ENCODE measurements around the gene HOXD8.

Gene HOXD8

DNA sequence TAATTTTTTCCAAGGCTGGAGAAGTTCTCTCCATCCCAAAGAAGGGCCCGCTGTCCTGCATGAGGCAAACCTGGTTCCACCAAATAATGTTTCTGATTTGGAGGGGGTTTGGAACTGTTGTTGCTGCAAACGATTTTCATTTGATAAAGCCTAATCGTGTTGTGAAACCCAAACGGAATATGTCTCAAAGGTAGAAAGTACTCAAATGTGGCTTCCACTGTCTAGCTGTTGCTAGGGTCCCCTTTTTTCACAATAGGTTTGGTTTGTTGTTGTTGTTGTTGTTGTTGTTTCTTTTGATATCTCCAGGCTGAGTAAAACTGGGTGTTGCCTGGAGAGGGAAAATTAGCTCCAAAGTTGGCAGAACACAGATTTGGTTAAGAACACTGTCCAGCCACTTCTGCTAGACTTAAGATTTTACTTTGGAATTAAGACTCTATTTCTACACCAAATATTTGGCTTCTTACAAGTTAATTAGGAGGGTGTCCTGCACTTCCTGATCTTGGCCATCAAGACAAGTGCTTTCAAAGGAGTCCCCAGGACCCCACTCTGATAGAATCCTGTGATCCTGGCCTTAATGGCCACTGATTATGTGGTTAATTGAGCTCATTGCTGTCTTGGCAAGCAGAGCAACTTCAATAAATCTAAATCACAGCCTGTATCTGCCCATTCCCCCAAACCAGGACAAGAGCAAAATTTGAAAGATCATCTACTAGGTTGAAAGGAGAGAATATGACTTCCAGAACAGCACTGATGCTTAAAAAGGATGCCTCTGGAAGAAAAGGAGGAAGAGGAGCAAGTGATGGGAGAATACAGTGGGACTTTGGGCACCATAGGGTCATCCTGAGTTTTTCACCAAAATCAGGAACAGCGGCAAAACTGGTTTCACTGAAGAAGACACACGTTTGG lies 40.3 kb upstream of the HOXD8 start:
- H3K9me3 ChIP-seq, result no peaks in the 10 kb centered on the region
- H3K27ac ChIP-seq, result no peak overlapping the region
- H3K36me3 ChIP-seq, result no peaks in the 10 kb centered on the region
- TF ChIP-seq, protein P1, sequence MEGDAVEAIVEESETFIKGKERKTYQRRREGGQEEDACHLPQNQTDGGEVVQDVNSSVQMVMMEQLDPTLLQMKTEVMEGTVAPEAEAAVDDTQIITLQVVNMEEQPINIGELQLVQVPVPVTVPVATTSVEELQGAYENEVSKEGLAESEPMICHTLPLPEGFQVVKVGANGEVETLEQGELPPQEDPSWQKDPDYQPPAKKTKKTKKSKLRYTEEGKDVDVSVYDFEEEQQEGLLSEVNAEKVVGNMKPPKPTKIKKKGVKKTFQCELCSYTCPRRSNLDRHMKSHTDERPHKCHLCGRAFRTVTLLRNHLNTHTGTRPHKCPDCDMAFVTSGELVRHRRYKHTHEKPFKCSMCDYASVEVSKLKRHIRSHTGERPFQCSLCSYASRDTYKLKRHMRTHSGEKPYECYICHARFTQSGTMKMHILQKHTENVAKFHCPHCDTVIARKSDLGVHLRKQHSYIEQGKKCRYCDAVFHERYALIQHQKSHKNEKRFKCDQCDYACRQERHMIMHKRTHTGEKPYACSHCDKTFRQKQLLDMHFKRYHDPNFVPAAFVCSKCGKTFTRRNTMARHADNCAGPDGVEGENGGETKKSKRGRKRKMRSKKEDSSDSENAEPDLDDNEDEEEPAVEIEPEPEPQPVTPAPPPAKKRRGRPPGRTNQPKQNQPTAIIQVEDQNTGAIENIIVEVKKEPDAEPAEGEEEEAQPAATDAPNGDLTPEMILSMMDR (IDR thresholded peaks at IDR 0.05), result no peak
- H3K4me3 ChIP-seq (ENCODE audit: low read depth in 1 of 2, low read length in 1 of 2), result no peak overlapping the region
- peaks cover 100% of the 10 kb centered on the region for H3K27me3 ChIP-seq
- peaks cover 44 to 52% of the 10 kb centered on the region in 2 experiments for H3K4me1 ChIP-seq (ENCODE audit: control insufficient read depth in 1 of 2, insufficient read depth in 1 of 2, low read depth in 1 of 2, low read length in 1 of 2)

DNA sequence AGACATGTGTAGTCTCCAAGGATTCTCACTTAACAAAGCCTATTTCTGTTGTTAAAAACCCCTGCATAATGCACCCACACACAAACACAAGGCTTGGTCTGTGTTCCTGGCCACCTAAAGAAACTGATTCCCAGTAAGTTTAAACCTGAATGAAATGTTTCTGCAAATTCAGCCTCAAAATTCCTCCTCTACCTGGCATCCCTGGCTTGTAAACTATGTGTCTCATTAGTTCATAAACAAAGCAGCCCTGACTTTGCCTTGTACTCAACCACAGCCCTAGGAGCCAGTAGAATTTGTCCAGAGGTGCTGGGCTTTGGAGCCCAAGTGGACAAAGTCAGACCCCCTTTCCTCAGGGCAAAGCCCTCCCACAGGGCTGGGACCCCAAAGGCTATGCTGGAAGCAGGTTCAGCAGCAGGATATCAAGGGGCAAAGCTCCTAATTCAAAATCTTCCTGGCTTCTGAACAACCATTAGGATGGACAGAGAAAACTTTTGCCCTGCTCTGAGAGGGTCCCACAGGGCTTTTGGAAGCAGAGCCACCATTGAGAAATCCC lies 39.6 kb upstream of the HOXD8 start:
- Histone ChIP-seq H3K27me3 (peaks cover 100% of the 10 kb centered on the region), H3K4me1 (ENCODE audit: control insufficient read depth in 1 of 2, insufficient read depth in 1 of 2, low read depth in 1 of 2, low read length in 1 of 2) (peaks cover 37 to 47% of the 10 kb centered on the region in 2 experiments), H3K36me3 (no peaks in the 10 kb centered on the region), H3K27ac (no peak overlapping the region), H3K4me3 (ENCODE audit: low read depth in 1 of 2, low read length in 1 of 2) (no peak overlapping the region), H3K9me3 (no peaks in the 10 kb centered on the region)
- TF ChIP-seq, protein P1 (IDR thresholded peaks at IDR 0.05), result no peak

DNA sequence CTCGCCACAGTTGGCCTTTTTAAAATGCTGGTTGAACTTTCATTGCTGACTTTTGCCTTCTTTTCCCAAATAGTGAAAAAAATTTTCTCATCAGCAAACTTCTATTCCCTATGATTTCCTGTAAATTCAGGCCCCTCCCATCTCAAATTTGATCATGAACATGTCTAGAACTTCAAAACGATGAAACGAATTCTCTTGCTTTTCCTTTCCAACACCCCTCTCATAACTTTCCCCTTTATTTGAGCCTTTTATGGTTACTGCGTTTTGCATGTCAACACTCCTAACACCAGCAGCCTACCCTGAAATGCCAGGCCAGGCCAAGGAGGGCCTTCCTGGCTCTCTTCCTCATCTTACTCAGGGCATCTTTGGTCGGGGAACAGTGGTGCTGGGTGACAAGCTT lies 38.6 kb upstream of the HOXD8 start:
- no peak overlapping the region for H3K4me3 ChIP-seq (ENCODE audit: low read depth in 1 of 2, low read length in 1 of 2)
- no peaks in the 10 kb centered on the region for H3K36me3 ChIP-seq
- H3K27me3 ChIP-seq, result peaks cover 100% of the 10 kb centered on the region
- TF ChIP-seq, protein P1 (IDR thresholded peaks at IDR 0.05), result no peak
- no peak overlapping the region for H3K27ac ChIP-seq
- peaks cover 27 to 38% of the 10 kb centered on the region in 2 experiments for H3K4me1 ChIP-seq (ENCODE audit: control insufficient read depth in 1 of 2, insufficient read depth in 1 of 2, low read depth in 1 of 2, low read length in 1 of 2)
- H3K9me3 ChIP-seq, result no peaks in the 10 kb centered on the region

DNA sequence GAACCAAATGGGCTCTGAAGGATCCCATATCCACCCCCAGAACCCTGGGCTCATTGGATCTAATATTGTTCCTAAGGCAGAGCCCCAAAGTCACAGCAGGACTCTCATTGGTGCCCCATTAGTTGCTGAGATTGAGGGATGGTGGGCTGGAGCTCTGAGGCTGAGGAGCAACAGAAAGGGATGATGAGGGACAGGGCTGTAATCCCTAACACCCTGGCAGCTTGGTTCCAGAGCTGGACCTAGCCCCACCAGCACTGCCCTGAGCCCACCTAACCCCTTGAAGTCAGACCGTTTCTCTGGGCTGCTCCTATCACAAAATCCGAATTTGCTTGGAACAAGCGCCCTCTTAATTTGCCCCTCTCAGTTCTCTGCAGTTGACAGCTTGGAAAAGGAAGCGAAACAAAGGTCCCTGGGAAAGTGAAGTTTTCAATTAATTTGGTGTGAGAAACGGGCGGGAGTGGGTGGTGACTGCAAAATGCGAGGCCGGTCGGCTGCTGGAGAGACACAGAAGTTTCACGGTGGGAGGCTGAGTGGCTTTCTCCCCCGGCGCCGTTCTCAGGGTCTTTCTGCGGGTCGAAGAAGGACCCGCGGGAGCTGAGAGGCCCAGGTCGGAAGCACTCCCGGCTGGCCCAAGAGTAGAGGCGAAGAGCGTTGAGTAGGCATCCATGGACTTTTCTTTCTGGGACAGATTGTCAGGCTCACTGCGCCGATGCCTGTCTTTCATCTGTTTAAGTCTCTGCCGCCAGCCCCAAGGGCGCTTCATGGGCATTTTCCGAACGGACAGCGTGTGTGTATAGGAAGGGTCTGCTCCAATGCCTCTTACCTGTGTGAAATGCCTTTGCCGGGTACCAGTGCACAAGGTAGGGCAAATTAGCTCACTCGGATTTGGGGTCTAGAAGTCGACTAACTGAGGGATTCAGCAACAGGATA lies 37.9 kb upstream of the HOXD8 start:
- TF ChIP-seq, protein P1 (IDR thresholded peaks at IDR 0.05), result no peak

More for the DNA sequence above, 37.9 kb upstream of the HOXD8 start:
- Histone ChIP-seq H3K4me1 (ENCODE audit: control insufficient read depth in 1 of 2, insufficient read depth in 1 of 2, low read depth in 1 of 2, low read length in 1 of 2) (peaks cover 24 to 38% of the 10 kb centered on the region in 2 experiments), H3K36me3 (no peaks in the 10 kb centered on the region), H3K27ac (no peak overlapping the region), H3K27me3 (peaks cover 100% of the 10 kb centered on the region), H3K9me3 (no peaks in the 10 kb centered on the region), H3K4me3 (ENCODE audit: low read depth in 1 of 2, low read length in 1 of 2) (no peak overlapping the region)

Measured in neutrophil (primary cell).